K562 (cell line): ENCODE results near the gene ALOX5. TPM values are rescaled to one million over a fixed set of nuclear protein-coding genes. Genes with fewer than 3 reads are reported as not detected.

Experiments
- BHLHE40 ChIP-seq: IDR thresholded peaks from 2 replicates; pipeline ENCODE4 v1.6.1; 2011; ENCODE audit warnings: low read length, improper control_type of control experiment
- COPS2 ChIP-seq: fragments of 450-650 bp; conservative IDR thresholded peaks from 2 replicates; pipeline ENCODE4 v1.6.1; 2016; ENCODE audit warnings: mild to moderate bottlenecking, moderate library complexity
- HMG20B ChIP-seq: fragments of 250-450 bp; sonication (Bioruptor Pico); IDR thresholded peaks from 2 replicates; pipeline ENCODE4 v1.5.0; 2021; ENCODE audit warnings: mild to moderate bottlenecking
- KDM5B ChIP-seq: fragments of 200-600 bp; sonication (generic); IDR thresholded peaks from 2 replicates; pipeline ENCODE4 v1.6.1; 2012; ENCODE audit warnings: low read depth, mild to moderate bottlenecking, moderate library complexity, low read length, control low read depth, inconsistent platforms; ENCODE audit not compliant: insufficient replicate concordance
- MYBL2 ChIP-seq, 2 experiments: fragments of 450-650 bp in 1 of 2; sonication (generic) in 1 of 2; formaldehyde crosslinking in 1 of 2; IDR thresholded peaks; 2 replicates each; pipeline versions ENCODE4 v1.6.1 to v1.8.1; 2017 to 2022; ENCODE audit warnings: borderline replicate concordance in 1 of 2, inconsistent platforms in 1 of 2, low read depth in 1 of 2, mild to moderate bottlenecking in 1 of 2, missing genetic modification reagents in 1 of 2, moderate library complexity in 1 of 2
- XRCC3 ChIP-seq: fragments of 450-650 bp; IDR thresholded peaks from 2 replicates; pipeline ENCODE4 v1.6.1; 2017; ENCODE audit warnings: mild to moderate bottlenecking, moderate library complexity
- YY1 ChIP-seq, 3 experiments: IDR thresholded peaks; 2 replicates each; pipeline ENCODE4 v1.6.1; 2011; ENCODE audit warnings: low read length in 2 of 3, mild to moderate bottlenecking in 2 of 3, moderate library complexity in 2 of 3, borderline replicate concordance in 1 of 3, control low read depth in 1 of 3, low read depth in 1 of 3; ENCODE audit not compliant: insufficient read depth in 3 of 3, insufficient replicate concordance in 2 of 3, control insufficient read depth in 1 of 3, insufficient read length in 1 of 3; ENCODE audit errors: extremely low read depth in 1 of 3
- ZNF76 ChIP-seq: fragments of 250-450 bp; sonication (Bioruptor Pico); IDR thresholded peaks from 2 replicates; pipeline ENCODE4 v1.4.0; 2020; ENCODE audit warnings: mild to moderate bottlenecking, moderate library complexity, borderline replicate concordance
- polyA plus RNA-seq, 8 experiments: library from polyadenylated mRNA; depleted of rRNA in 4 of 8; stranded (reverse) in 5 of 8; unstranded in 3 of 8; fragments of >200 nt; fragmentation: Nextera tagmentation in 2 of 8; fragmentation: Illumina TruSeq in 1 of 8; extraction: Ambion mirVana in 2 of 8; extraction: Trizol in 1 of 8; gene quantifications; 2 replicates each; pipeline versions ENCODE4 v1.2.1 to v1.2.3, GENCODE V29; 2011 to 2014; ENCODE audit warnings: inconsistent platforms in 1 of 8, missing spikeins in 1 of 8
- total RNA-seq, 7 experiments: library from RNA; depleted of rRNA in 6 of 7; stranded (reverse); fragments of >200 nt in 6 of 7; fragmentation: Illumina TruSeq in 2 of 7; extraction: Trizol in 2 of 7; gene quantifications; 2 replicates each; pipeline versions ENCODE4 v1.2.1 to v1.2.3, GENCODE V29; 2011 to 2021; ENCODE audit warnings: low replicate concordance in 1 of 7
- TF ChIP-seq, protein P1 (sequence below): fragments of 450-650 bp; IDR thresholded peaks from 2 replicates; pipeline ENCODE4 v1.6.1; 2016; ENCODE audit warnings: low read depth
- TF ChIP-seq, protein P2 (sequence below): fragments of 250-450 bp; sonication (Bioruptor Pico); IDR thresholded peaks from 2 replicates; pipeline ENCODE4 v1.4.0; 2020; ENCODE audit warnings: mild to moderate bottlenecking
- TF ChIP-seq, protein P3 (sequence below): fragments of 250-450 bp; sonication (Bioruptor Pico); IDR thresholded peaks from 2 replicates; pipeline ENCODE4 v1.6.1; 2021; ENCODE audit warnings: mild to moderate bottlenecking
- TF ChIP-seq, protein P4 (sequence below): fragments of 200-800 bp; sonication (Bioruptor generic); IDR thresholded peaks from 2 replicates; pipeline ENCODE4 v1.6.1; 2017; ENCODE audit warnings: missing genetic modification characterization, missing compliant biosample characterization

Gene ALOX5
- total and polyA plus RNA-seq, 9 of the 15 experiments (the other 6 are each of a cell fraction or from before 2014, with no cell fraction given) = 0.10 to 2.4 (median 1.4) TPM

DNA sequence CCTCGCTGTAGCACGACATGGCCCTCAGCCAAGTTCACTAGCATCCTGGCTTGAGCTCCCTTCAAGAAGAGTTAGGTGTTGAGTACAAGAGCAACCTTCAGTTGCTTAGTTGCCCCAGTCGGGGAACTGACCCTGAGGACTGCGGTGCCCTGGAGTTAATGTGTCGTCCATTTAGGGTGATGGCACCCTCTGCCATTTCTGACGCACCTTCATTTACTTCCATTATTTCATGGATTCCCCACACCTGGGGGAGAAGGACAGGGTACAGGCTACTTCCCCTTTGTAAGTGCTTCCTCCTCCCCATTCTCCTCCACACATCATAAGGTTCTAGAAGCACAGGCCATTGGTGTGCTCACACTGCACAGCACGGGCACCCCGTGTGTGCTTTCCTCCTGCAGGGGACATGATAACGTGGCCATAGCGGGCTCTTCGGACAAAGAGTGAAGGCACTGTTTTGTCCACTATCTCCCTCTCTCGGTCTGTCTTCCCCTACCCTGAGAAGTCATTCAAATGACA, 1.8 kb downstream of the ALOX5 start (continued):
- TF ChIP-seq, protein P1, sequence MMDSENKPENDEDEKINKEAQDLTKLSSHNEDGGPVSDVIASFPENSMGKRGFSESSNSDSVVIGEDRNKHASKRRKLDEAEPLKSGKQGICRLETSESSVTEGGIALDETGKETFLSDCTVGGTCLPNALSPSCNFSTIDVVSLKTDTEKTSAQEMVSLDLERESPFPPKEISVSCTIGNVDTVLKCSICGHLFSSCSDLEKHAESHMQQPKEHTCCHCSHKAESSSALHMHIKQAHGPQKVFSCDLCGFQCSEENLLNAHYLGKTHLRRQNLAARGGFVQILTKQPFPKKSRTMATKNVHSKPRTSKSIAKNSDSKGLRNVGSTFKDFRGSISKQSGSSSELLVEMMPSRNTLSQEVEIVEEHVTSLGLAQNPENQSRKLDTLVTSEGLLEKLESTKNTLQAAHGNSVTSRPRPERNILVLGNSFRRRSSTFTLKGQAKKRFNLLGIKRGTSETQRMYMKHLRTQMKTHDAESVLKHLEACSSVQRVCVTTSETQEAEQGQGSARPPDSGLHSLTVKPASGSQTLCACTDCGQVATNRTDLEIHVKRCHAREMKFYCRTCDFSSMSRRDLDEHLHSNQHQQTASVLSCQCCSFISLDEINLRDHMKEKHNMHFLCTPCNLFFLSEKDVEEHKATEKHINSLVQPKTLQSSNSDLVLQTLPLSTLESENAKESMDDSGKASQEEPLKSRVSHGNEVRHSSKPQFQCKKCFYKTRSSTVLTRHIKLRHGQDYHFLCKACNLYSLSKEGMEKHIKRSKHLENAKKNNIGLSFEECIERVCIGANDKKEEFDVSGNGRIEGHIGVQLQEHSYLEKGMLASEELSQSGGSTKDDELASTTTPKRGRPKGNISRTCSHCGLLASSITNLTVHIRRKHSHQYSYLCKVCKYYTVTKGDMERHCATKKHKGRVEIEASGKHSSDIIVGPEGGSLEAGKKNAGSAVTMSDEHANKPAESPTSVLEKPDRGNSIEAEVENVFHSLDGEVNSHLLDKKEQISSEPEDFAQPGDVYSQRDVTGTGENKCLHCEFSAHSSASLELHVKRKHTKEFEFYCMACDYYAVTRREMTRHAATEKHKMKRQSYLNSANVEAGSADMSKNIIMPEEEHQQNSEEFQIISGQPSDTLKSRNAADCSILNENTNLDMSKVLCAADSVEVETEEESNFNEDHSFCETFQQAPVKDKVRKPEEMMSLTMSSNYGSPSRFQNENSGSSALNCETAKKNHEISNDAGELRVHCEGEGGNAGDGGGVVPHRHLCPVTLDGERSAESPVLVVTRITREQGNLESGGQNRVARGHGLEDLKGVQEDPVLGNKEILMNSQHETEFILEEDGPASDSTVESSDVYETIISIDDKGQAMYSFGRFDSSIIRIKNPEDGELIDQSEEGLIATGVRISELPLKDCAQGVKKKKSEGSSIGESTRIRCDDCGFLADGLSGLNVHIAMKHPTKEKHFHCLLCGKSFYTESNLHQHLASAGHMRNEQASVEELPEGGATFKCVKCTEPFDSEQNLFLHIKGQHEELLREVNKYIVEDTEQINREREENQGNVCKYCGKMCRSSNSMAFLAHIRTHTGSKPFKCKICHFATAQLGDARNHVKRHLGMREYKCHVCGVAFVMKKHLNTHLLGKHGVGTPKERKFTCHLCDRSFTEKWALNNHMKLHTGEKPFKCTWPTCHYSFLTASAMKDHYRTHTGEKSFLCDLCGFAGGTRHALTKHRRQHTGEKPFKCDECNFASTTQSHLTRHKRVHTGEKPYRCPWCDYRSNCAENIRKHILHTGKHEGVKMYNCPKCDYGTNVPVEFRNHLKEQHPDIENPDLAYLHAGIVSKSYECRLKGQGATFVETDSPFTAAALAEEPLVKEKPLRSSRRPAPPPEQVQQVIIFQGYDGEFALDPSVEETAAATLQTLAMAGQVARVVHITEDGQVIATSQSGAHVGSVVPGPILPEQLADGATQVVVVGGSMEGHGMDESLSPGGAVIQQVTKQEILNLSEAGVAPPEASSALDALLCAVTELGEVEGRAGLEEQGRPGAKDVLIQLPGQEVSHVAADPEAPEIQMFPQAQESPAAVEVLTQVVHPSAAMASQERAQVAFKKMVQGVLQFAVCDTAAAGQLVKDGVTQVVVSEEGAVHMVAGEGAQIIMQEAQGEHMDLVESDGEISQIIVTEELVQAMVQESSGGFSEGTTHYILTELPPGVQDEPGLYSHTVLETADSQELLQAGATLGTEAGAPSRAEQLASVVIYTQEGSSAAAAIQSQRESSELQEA = no peak
- TF ChIP-seq YY1 (IDR thresholded peaks at IDR 0.05; ENCODE audit: borderline replicate concordance in 1 of 3, control insufficient read depth in 1 of 3, extremely low read depth in 1 of 3, insufficient read depth in 3 of 3, insufficient read length in 1 of 3, insufficient replicate concordance in 2 of 3, low read depth in 1 of 3, low read length in 2 of 3) = no peak
- no peak for TF ChIP-seq XRCC3
- TF ChIP-seq, protein P2, sequence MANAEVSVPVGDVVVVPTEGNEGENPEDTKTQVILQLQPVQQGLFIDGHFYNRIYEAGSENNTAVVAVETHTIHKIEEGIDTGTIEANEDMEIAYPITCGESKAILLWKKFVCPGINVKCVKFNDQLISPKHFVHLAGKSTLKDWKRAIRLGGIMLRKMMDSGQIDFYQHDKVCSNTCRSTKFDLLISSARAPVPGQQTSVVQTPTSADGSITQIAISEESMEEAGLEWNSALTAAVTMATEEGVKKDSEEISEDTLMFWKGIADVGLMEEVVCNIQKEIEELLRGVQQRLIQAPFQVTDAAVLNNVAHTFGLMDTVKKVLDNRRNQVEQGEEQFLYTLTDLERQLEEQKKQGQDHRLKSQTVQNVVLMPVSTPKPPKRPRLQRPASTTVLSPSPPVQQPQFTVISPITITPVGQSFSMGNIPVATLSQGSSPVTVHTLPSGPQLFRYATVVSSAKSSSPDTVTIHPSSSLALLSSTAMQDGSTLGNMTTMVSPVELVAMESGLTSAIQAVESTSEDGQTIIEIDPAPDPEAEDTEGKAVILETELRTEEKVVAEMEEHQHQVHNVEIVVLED (CRISPR knock-in tag) = 0 out of 2 replicates have a peak, but pooled peaks have one; percentile 21
- TF ChIP-seq ZNF76 = no peak; the same call in 1 of the 2 replicates
- TF ChIP-seq KDM5B = peak; percentile 35
- TF ChIP-seq HMG20B (CRISPR knock-in tag) = no peak
- TF ChIP-seq, protein P3, sequence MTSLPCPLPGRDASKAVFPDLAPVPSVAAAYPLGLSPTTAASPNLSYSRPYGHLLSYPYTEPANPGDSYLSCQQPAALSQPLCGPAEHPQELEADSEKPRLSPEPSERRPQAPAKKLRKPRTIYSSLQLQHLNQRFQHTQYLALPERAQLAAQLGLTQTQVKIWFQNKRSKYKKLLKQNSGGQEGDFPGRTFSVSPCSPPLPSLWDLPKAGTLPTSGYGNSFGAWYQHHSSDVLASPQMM (CRISPR knock-in tag) = no peak
- TF ChIP-seq COPS2 = no peak
- TF ChIP-seq, protein P4, sequence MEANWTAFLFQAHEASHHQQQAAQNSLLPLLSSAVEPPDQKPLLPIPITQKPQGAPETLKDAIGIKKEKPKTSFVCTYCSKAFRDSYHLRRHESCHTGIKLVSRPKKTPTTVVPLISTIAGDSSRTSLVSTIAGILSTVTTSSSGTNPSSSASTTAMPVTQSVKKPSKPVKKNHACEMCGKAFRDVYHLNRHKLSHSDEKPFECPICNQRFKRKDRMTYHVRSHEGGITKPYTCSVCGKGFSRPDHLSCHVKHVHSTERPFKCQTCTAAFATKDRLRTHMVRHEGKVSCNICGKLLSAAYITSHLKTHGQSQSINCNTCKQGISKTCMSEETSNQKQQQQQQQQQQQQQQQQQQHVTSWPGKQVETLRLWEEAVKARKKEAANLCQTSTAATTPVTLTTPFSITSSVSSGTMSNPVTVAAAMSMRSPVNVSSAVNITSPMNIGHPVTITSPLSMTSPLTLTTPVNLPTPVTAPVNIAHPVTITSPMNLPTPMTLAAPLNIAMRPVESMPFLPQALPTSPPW = no peak
- peak; percentile 73 for TF ChIP-seq BHLHE40
- TF ChIP-seq MYBL2 (IDR thresholded peaks at IDR 0.05; ENCODE audit: low read depth) = no peak
- no peak for TF ChIP-seq MYBL2 (CRISPR knock-in tag; IDR thresholded peaks at IDR 0.05; ENCODE audit: borderline replicate concordance)
